NCI-H446 treated with DMSO at 0.1 percent for 48 hours (cell line): ENCODE measurements around the gene C1orf87.

Experiments
- DNase-seq: peaks from one replicate; lab custom pipeline; 2025; lab: John Stamatoyannopoulos, UW

The C1orf87 gene

GRCh38 chr1:59945790-59946189, 127.8 kb downstream of the C1orf87 start:
- no peak for DNase-seq
